NOMO-1 treated with dmso at 0.1 percent for 144 hours (cell line): ENCODE results near the gene RABEP1.

Source experiments
- DNase-seq: peaks from one replicate; lab custom pipeline; 2025; ENCODE audit not compliant: unreplicated experiment; lab: John Stamatoyannopoulos, UW

RABEP1 gene

GRCh38 chr17:5361426-5361825 lies 79.3 kb downstream of the RABEP1 start:
- no peak for DNase-seq

- DNase-seq: no peak
Measured at GRCh38 chr17:5362162-5362811, 80.2 kb downstream of the RABEP1 start.

GRCh38 chr17:5364156-5364555 lies 82.1 kb downstream of the RABEP1 start:
- no peak for DNase-seq

- no peak for DNase-seq
Measured at GRCh38 chr17:5364696-5365095, 82.6 kb downstream of the RABEP1 start.

- no peak for DNase-seq
Measured at GRCh38 chr17:5365831-5366230, 83.7 kb downstream of the RABEP1 start.

- no peak for DNase-seq
Measured at GRCh38 chr17:5370411-5370810, 88.3 kb downstream of the RABEP1 start.

GRCh38 chr17:5373112-5373511 lies 91.0 kb downstream of the RABEP1 start:
- DNase-seq: no peak

GRCh38 chr17:5378566-5379207 lies 96.6 kb downstream of the RABEP1 start:
- DNase-seq: no peak

- no peak for DNase-seq
Measured at GRCh38 chr17:5379351-5380107, 97.4 kb downstream of the RABEP1 start.

GRCh38 chr17:5380491-5381135 lies 98.5 kb downstream of the RABEP1 start:
- DNase-seq: no peak

- no peak for DNase-seq
Measured at GRCh38 chr17:5381542-5381941, 99.5 kb downstream of the RABEP1 start.

GRCh38 chr17:5391678-5392077 lies 109.6 kb downstream of the RABEP1 start:
- DNase-seq: no peak

GRCh38 chr17:5396612-5397011 lies 114.5 kb downstream of the RABEP1 start:
- no peak for DNase-seq

- DNase-seq: no peak
Measured at GRCh38 chr17:5399767-5400166, 117.7 kb downstream of the RABEP1 start.

GRCh38 chr17:5405400-5405799 lies 123.3 kb downstream of the RABEP1 start:
- DNase-seq: no peak

GRCh38 chr17:5408186-5408585 lies 126.1 kb downstream of the RABEP1 start:
- DNase-seq: no peak

- DNase-seq: no peak
Measured at GRCh38 chr17:5410594-5411272, 128.6 kb downstream of the RABEP1 start.

GRCh38 chr17:5413682-5414081 lies 131.6 kb downstream of the RABEP1 start:
- DNase-seq: peak; percentile 46

GRCh38 chr17:5416901-5417300 lies 134.8 kb downstream of the RABEP1 start:
- no peak for DNase-seq

- DNase-seq: peak; percentile 74
Measured at GRCh38 chr17:5418858-5419355, 136.8 kb downstream of the RABEP1 start.
